K562 (cell line): ENCODE measurements around the gene ZFP62. TPM values are rescaled to one million over a fixed set of nuclear protein-coding genes. Genes with fewer than 3 reads are reported as not detected.

ENCODE experiments used
- ATAC-seq: fragments of 200-7000 bp; cut with Tn5 transposase; 3 replicates; pipeline ENCODE4 v1.9.1; 2020; ENCODE audit warnings: moderate library complexity
- BruUV-seq: library from RNA; stranded (reverse); fragments of 400-500 nt; replicated peaks from 2 replicates; lab custom pipeline; 2021; lab: Mats Ljungman, UMichigan
- CTCF ChIA-PET: fragments of 300-600 bp; formaldehyde crosslinking; extraction: SDS; loops from one replicate; lab custom pipeline; 2021; ENCODE audit warnings: low intra/inter-chr PET ratio; lab: Yijun Ruan, JAX
- POLR2A ChIA-PET: fragments of 300-600, 350-650 bp; sonication (Branson Sonifier 250); formaldehyde crosslinking; extraction: SDS; loops from one replicate; lab custom pipeline; 2021; ENCODE audit warnings: antibody characterized with exemption, inconsistent platforms; lab: Yijun Ruan, JAX
- DNase-seq, 4 experiments: peaks; one replicate each; pipeline versions ENCODE4 v3.0.0 to v3.0.0-alpha.2; 2011 to 2018; ENCODE audit warnings: low spot score in 3 of 4, mixed read lengths in 3 of 4; ENCODE audit errors: extremely low read depth in 1 of 4
- FAIRE-seq: peaks from 2 replicates; lab custom pipeline; 2011; peaks lifted over from hg19 to GRCh38; lab: Jason Lieb, UNC
- H2AFZ ChIP-seq: 2 replicates; pipeline ENCODE4 v1.6.0; 2011; ENCODE audit warnings: low read depth, low read length, control low read depth, inconsistent platforms
- H3K27ac ChIP-seq: fragments of 200-600 bp; 3 replicates; pipeline ENCODE4 v1.8.0; 2011; ENCODE audit warnings: low read depth, mild to moderate bottlenecking, control low read depth, inconsistent platforms, low read length, moderate library complexity, mixed read lengths; ENCODE audit errors: extremely low read depth
- H3K27me3 ChIP-seq, 2 experiments: fragments of 300-600 bp in 1 of 2; 2 replicates in 1 of 2; 3 replicates in 1 of 2; pipeline versions ENCODE4 v1.6.0 to v1.8.0; 2011; ENCODE audit warnings: inconsistent platforms in 2 of 2, low read length in 2 of 2, mild to moderate bottlenecking in 1 of 2, mixed read lengths in 1 of 2, moderate library complexity in 1 of 2; ENCODE audit not compliant: control insufficient read depth in 2 of 2, insufficient read depth in 2 of 2
- H3K36me3 ChIP-seq: fragments of 300-600 bp; 3 replicates; pipeline ENCODE4 v1.8.0; 2011; ENCODE audit warnings: mild to moderate bottlenecking, low read length, inconsistent platforms; ENCODE audit not compliant: control insufficient read depth, insufficient read depth
- H3K4me1 ChIP-seq, 2 experiments: fragments of 200-600 bp in 1 of 2; replicated peaks in 1 of 2; 2 replicates in 1 of 2; 3 replicates in 1 of 2; pipeline versions ENCODE4 v1.5.1 to v1.8.0; 2011; ENCODE audit warnings: inconsistent platforms in 2 of 2, low read length in 2 of 2, mild to moderate bottlenecking in 1 of 2, mixed read lengths in 1 of 2, moderate library complexity in 1 of 2; ENCODE audit not compliant: control insufficient read depth in 2 of 2, insufficient read depth in 2 of 2
- H3K4me2 ChIP-seq: 2 replicates; pipeline ENCODE4 v1.6.1; 2011; ENCODE audit warnings: low read length, control low read depth, inconsistent platforms, mixed read lengths; ENCODE audit not compliant: insufficient read depth
- H3K4me3 ChIP-seq: fragments of 200-600 bp; sonication (generic), shearing (Covaris generic); 2 replicates; pipeline ENCODE4 v1.5.1; 2016; ENCODE audit warnings: control low read depth, inconsistent platforms
- H3K79me2 ChIP-seq: fragments of 200-600 bp; 3 replicates; pipeline ENCODE4 v1.8.0; 2011; ENCODE audit warnings: low read length, inconsistent platforms; ENCODE audit not compliant: control insufficient read depth, insufficient read depth
- H3K9ac ChIP-seq, 2 experiments: 2 replicates each; pipeline versions ENCODE4 v1.6.0 to v1.6.1; 2011; ENCODE audit warnings: low read depth in 2 of 2, low read length in 2 of 2, control low read depth in 1 of 2, inconsistent platforms in 1 of 2, mild to moderate bottlenecking in 1 of 2, mixed read lengths in 1 of 2; ENCODE audit not compliant: insufficient read depth in 1 of 2
- H3K9me1 ChIP-seq: one replicate; pipeline ENCODE4 v1.6.0; 2011; ENCODE audit warnings: inconsistent platforms, mild to moderate bottlenecking, low read length, moderate library complexity; ENCODE audit not compliant: control insufficient read depth, insufficient read depth
- H3K9me3 ChIP-seq: replicated peaks from 2 replicates; pipeline ENCODE4 v1.5.1; 2011; ENCODE audit warnings: low read depth, low read length, inconsistent platforms; ENCODE audit not compliant: control insufficient read depth, insufficient read depth
- H4K20me1 ChIP-seq: replicated peaks from 2 replicates; pipeline ENCODE4 v1.6.1; 2011; ENCODE audit warnings: low read length, inconsistent platforms, mixed read lengths; ENCODE audit not compliant: control insufficient read depth, insufficient read depth
- ARID1B ChIP-seq: fragments of 450-650 bp; IDR thresholded peaks from 2 replicates; pipeline ENCODE4 v1.6.1; 2016; ENCODE audit warnings: antibody characterized with exemption, mild to moderate bottlenecking, inconsistent platforms
- GATAD2B ChIP-seq: fragments of 450-650 bp; IDR thresholded peaks from 2 replicates; pipeline ENCODE4 v1.6.1; 2017; ENCODE audit warnings: mild to moderate bottlenecking, borderline replicate concordance
- MYC ChIP-seq, 2 experiments: fragments of 250-450 bp in 1 of 2; sonication (Bioruptor Pico) in 1 of 2; IDR thresholded peaks; 2 replicates each; pipeline versions ENCODE4 v1.5.1 to v1.6.1; 2012 to 2021; ENCODE audit warnings: low read depth in 2 of 2, borderline replicate concordance in 1 of 2, improper control_type of control experiment in 1 of 2, low read length in 1 of 2, mild to moderate bottlenecking in 1 of 2, moderate library complexity in 1 of 2
- OTX1 ChIP-seq: fragments of 450-650 bp; formaldehyde crosslinking; IDR thresholded peaks from 2 replicates; pipeline ENCODE4 v1.4.0; 2022; ENCODE audit warnings: mild to moderate bottlenecking
- PHTF2 ChIP-seq: fragments of 250-450 bp; sonication (Bioruptor Pico); IDR thresholded peaks from 2 replicates; pipeline ENCODE4 v1.5.0; 2021; ENCODE audit warnings: mild to moderate bottlenecking
- SOX6 ChIP-seq: fragments of 450-650 bp; IDR thresholded peaks from 2 replicates; pipeline ENCODE4 v1.6.1; 2014; ENCODE audit warnings: mild to moderate bottlenecking
- TEAD1 ChIP-seq, 2 experiments: fragments of 450-650 bp in 1 of 2; sonication (generic) in 1 of 2; formaldehyde crosslinking; IDR thresholded peaks; 2 replicates each; pipeline versions ENCODE4 v1.4.0 to v1.8.0; 2020 to 2022; ENCODE audit warnings: mild to moderate bottlenecking in 2 of 2, missing genetic modification reagents in 1 of 2
- ZNF239 ChIP-seq: fragments of 250-450 bp; sonication (Bioruptor Pico); IDR thresholded peaks from 2 replicates; pipeline ENCODE4 v1.4.0; 2020; ENCODE audit warnings: mild to moderate bottlenecking
- WGBS: fragments of 100-300 bp; shearing (Covaris generic); methylation state at CpG from one replicate; pipeline ENCODE4 v1.1.6; 2016; ENCODE audit warnings: low coverage, mixed read lengths; ENCODE audit not compliant: insufficient coverage; ENCODE audit errors: missing lambda C conversion rate; 5-methylcytosine and 5-hydroxymethylcytosine counted together
- in situ Hi-C: fragments of 300-500 bp; cut with MboI; formaldehyde crosslinking; loops from 4 replicates; pipeline ENCODE4 v1.15.0; 2018; ENCODE audit warnings: inconsistent platforms, mixed read lengths
- intact Hi-C: fragments of 100-400 bp; cut with micrococcal nuclease; formaldehyde crosslinking; loops from 2 replicates; pipeline ENCODE4 v1.14.2; 2022
- polyA plus RNA-seq, 8 experiments: library from polyadenylated mRNA; depleted of rRNA in 4 of 8; stranded (reverse) in 5 of 8; unstranded in 3 of 8; fragments of >200 nt; fragmentation: Nextera tagmentation in 2 of 8; fragmentation: Illumina TruSeq in 1 of 8; extraction: Ambion mirVana in 2 of 8; extraction: Trizol in 1 of 8; gene quantifications; 2 replicates each; pipeline versions ENCODE4 v1.2.1 to v1.2.3, GENCODE V29; 2011 to 2014; ENCODE audit warnings: inconsistent platforms in 1 of 8, missing spikeins in 1 of 8
- total RNA-seq, 7 experiments: library from RNA; depleted of rRNA in 6 of 7; stranded (reverse); fragments of >200 nt in 6 of 7; fragmentation: Illumina TruSeq in 2 of 7; extraction: Trizol in 2 of 7; gene quantifications; 2 replicates each; pipeline versions ENCODE4 v1.2.1 to v1.2.3, GENCODE V29; 2011 to 2021; ENCODE audit warnings: low replicate concordance in 1 of 7
- TF ChIP-seq, protein P1 (sequence below): fragments of 450-650 bp; formaldehyde crosslinking; IDR thresholded peaks from 2 replicates; pipeline ENCODE4 v1.4.0; 2022; ENCODE audit warnings: missing genetic modification characterization
- TF ChIP-seq, protein P2 (sequence below), 2 experiments: fragments of 450-650 bp; formaldehyde crosslinking in 1 of 2; IDR thresholded peaks; 2 replicates each; pipeline versions ENCODE4 v1.4.0 to v1.6.1; 2014 to 2020; ENCODE audit warnings: mild to moderate bottlenecking in 2 of 2, borderline replicate concordance in 1 of 2, low read depth in 1 of 2

ZFP62 gene
- total and polyA plus RNA-seq, 9 of the 15 experiments (the other 6 are each of a cell fraction or from before 2014, with no cell fraction given): 12.2 to 37.5 (median 25.0) TPM

DNA sequence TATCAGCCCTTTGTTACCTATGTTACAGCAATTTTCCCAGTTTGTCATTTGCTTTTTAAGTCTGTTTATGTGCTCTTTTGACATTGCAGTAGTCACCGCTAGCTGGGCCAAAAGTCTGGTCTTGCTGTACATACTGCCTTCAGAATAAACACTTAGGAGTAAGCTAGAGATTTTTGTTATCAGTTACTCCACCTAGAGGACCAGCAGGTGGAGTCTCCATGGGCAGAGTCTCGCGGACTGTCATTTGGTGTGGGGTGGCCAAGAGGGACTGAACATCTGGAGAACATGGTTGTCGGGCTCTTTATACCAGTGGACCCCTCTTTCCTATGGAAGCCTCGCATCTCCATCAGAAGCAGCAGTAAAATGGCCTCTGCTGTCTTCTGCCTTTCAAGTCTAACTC lies 47.7 kb downstream of the ZFP62 start (continued):
- 0 out of 2 replicates have a peak, but pooled peaks have one; percentile 19 for TF ChIP-seq GATAD2B

GRCh38 chr5:180811623-180812124 lies 49.4 kb downstream of the ZFP62 start:
- no peak for DNase-seq
- H3K9ac ChIP-seq: peak overlapping the region; percentile 84 to 88
- ATAC-seq: no peak
- peaks cover 46 to 60% of the 10 kb centered on the region in 2 experiments for H3K4me1 ChIP-seq
- peak overlapping the region; percentile 93 for H3K4me2 ChIP-seq
- in situ Hi-C loops: no loop called here
- peaks cover 18% of the 10 kb centered on the region; the same call in 2 of the 3 replicates for H3K36me3 ChIP-seq
- H3K79me2 ChIP-seq: peaks cover 46% of the 10 kb centered on the region
- CTCF ChIA-PET: no interaction called here
- intact Hi-C loops: no loop called here
- POLR2A ChIA-PET: interaction anchor here (0.6 to 2.3 kb wide), 3 partner anchors 13 to 93 kb away, joined by 3 to 9 read pairs (median 3); no protein-coding TSS in a partner anchor
- H2AFZ ChIP-seq: peak overlapping the region; percentile 79
- no peaks in the 10 kb centered on the region for H4K20me1 ChIP-seq
- 31% methylated on average over 10 of the region's 10 CpGs for WGBS
- peak; percentile 6 for FAIRE-seq
- H3K9me3 ChIP-seq: no peaks in the 10 kb centered on the region
- H3K4me3 ChIP-seq: peak overlapping the region; percentile 68
- H3K27ac ChIP-seq: peak overlapping the region; percentile 99
- no peaks in the 10 kb centered on the region for H3K27me3 ChIP-seq
- BruUV-seq: no TSS peak
- H3K9me1 ChIP-seq: no peaks in the 10 kb centered on the region
- no peak for TF ChIP-seq PHTF2
- TF ChIP-seq SOX6: no peak
- no peak for TF ChIP-seq ZNF239 (CRISPR knock-in tag)
- TF ChIP-seq OTX1 (CRISPR knock-in tag): peak; percentile 74; the same call in 1 of the 2 replicates
- TF ChIP-seq MYC (IDR thresholded peaks at IDR 0.05; ENCODE audit: low read depth, low read length): 0 out of 2 replicates have a peak, but pooled peaks have one; percentile 12
- TF ChIP-seq MYC (CRISPR knock-in tag; IDR thresholded peaks at IDR 0.05; ENCODE audit: borderline replicate concordance, low read depth): no peak
- TF ChIP-seq, protein P1, sequence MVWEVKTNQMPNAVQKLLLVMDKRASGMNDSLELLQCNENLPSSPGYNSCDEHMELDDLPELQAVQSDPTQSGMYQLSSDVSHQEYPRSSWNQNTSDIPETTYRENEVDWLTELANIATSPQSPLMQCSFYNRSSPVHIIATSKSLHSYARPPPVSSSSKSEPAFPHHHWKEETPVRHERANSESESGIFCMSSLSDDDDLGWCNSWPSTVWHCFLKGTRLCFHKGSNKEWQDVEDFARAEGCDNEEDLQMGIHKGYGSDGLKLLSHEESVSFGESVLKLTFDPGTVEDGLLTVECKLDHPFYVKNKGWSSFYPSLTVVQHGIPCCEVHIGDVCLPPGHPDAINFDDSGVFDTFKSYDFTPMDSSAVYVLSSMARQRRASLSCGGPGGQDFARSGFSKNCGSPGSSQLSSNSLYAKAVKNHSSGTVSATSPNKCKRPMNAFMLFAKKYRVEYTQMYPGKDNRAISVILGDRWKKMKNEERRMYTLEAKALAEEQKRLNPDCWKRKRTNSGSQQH (CRISPR knock-in tag): 0 out of 2 replicates have a peak, but pooled peaks have one; percentile 40
- TF ChIP-seq, protein P2, sequence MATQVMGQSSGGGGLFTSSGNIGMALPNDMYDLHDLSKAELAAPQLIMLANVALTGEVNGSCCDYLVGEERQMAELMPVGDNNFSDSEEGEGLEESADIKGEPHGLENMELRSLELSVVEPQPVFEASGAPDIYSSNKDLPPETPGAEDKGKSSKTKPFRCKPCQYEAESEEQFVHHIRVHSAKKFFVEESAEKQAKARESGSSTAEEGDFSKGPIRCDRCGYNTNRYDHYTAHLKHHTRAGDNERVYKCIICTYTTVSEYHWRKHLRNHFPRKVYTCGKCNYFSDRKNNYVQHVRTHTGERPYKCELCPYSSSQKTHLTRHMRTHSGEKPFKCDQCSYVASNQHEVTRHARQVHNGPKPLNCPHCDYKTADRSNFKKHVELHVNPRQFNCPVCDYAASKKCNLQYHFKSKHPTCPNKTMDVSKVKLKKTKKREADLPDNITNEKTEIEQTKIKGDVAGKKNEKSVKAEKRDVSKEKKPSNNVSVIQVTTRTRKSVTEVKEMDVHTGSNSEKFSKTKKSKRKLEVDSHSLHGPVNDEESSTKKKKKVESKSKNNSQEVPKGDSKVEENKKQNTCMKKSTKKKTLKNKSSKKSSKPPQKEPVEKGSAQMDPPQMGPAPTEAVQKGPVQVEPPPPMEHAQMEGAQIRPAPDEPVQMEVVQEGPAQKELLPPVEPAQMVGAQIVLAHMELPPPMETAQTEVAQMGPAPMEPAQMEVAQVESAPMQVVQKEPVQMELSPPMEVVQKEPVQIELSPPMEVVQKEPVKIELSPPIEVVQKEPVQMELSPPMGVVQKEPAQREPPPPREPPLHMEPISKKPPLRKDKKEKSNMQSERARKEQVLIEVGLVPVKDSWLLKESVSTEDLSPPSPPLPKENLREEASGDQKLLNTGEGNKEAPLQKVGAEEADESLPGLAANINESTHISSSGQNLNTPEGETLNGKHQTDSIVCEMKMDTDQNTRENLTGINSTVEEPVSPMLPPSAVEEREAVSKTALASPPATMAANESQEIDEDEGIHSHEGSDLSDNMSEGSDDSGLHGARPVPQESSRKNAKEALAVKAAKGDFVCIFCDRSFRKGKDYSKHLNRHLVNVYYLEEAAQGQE (IDR thresholded peaks at IDR 0.05; ENCODE audit: borderline replicate concordance): 0 out of 2 replicates have a peak, but pooled peaks have one; percentile 11
- TF ChIP-seq, protein P2 (CRISPR knock-in tag; IDR thresholded peaks at IDR 0.05; ENCODE audit: low read depth): no peak
- no peak for TF ChIP-seq ARID1B
- TF ChIP-seq TEAD1 (CRISPR knock-in tag; IDR thresholded peaks at IDR 0.05): no peak
